Measurements from ENCODE around the gene EIF2AK3.
A peak's percentile ranks its signal among the peaks of the same experiment; 100 is the strongest.

Gene EIF2AK3

DNA sequence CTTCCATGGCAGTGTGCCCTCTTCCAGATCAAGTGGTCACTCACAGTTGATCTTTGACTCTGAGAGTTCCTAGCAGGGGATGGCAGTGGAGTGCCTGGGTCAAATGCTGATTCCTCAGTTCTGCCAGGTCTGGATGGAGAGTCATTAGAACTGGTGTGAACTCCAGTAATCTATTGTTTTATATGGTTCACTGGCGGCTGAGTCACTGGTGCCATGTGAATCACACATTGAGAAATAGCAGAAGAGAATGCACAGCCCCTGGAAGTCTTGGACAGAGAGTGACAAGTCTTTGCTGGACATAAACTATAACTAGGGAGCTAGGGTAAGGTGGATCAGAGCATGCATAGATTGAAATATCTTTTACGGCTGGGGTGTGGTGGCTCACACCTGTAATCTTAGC lies 86.9 kb downstream of the EIF2AK3 start:
- DNase-seq (ENCODE audit: low read depth): peak; percentile 46

DNA sequence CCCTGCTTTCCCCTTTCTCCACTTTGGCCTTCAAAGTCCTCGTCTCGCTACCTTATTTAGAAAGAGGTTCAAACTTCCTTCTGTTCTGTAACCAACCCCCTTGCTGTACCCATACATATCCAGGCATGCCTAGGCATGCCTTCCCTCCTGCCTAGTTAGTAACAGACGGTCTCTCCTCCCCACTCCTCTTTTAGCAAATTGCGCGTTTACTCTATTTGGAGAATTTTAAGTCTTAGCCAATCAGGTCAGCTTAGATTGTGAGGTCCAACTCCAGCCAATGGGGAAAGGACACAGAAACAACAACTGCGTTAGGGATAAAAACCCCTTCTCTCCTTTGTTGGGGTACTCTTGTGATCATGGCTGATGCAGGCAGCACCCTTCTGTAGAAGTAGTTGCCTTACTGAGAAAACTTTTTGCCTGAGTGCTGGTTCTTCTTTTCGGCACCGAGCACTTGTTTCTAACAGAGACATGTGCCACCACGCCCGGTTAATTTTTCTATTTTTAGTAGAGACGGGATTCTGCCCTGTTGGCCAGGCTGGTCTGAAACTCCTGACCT lies 88.8 kb downstream of the EIF2AK3 start:
- DNase-seq (ENCODE audit: low read depth): no peak

- DNase-seq (ENCODE audit: low read depth): no peak
Observed at GRCh38 chr2:88537640-88538039, 89.6 kb downstream of the EIF2AK3 start.

- no peak for DNase-seq (ENCODE audit: low read depth)
Observed at GRCh38 chr2:88530081-88530480, 97.2 kb downstream of the EIF2AK3 start.

- DNase-seq (ENCODE audit: low read depth): peak; percentile 16
Observed at GRCh38 chr2:88521445-88522073, 105.7 kb downstream of the EIF2AK3 start.

GRCh38 chr2:88517759-88518201 lies 109.5 kb downstream of the EIF2AK3 start:
- DNase-seq (ENCODE audit: low read depth): no peak
